ENCODE data around the gene TJAP1.

TJAP1 gene

GRCh38 chr6:43481075-43481474, 3.7 kb downstream of the TJAP1 start:
- H3K9me3 Mint-ChIP-seq: no peaks in the 10 kb centered on the region
- H3K4me3 Mint-ChIP-seq: no peak overlapping the region
- peaks cover 40% of the 10 kb centered on the region for H3K36me3 Mint-ChIP-seq (ENCODE audit: low read depth)
- intact Hi-C loops (cut with micrococcal nuclease): no loop called here
- H3K27me3 Mint-ChIP-seq: no peaks in the 10 kb centered on the region
- H3K4me1 Mint-ChIP-seq (ENCODE audit: low read depth): peaks cover 42% of the 10 kb centered on the region
- H3K27ac Mint-ChIP-seq: no peak overlapping the region

- intact Hi-C loops (cut with micrococcal nuclease): no loop called here
- Mint-ChIP-seq H3K36me3 (ENCODE audit: low read depth) (peaks cover 42% of the 10 kb centered on the region), H3K27ac (no peak overlapping the region), H3K9me3 (no peaks in the 10 kb centered on the region), H3K4me1 (ENCODE audit: low read depth) (peaks cover 40% of the 10 kb centered on the region), H3K27me3 (no peaks in the 10 kb centered on the region), H3K4me3 (no peak overlapping the region)
Measured at GRCh38 chr6:43481591-43482236, 4.3 kb downstream of the TJAP1 start.

GRCh38 chr6:43488667-43489276, 11.4 kb downstream of the TJAP1 start:
- Mint-ChIP-seq H3K36me3 (ENCODE audit: low read depth) (peaks cover 33% of the 10 kb centered on the region), H3K27ac (peak overlapping the region; percentile 20)
- intact Hi-C loops (cut with micrococcal nuclease): no loop called here

GRCh38 chr6:43489277-43490072, 12.1 kb downstream of the TJAP1 start:
- Mint-ChIP-seq H3K27ac (peak overlapping the region; percentile 20), H3K36me3 (ENCODE audit: low read depth) (peaks cover 38% of the 10 kb centered on the region), H3K4me3 (no peak overlapping the region), H3K4me1 (ENCODE audit: low read depth) (peaks cover 31% of the 10 kb centered on the region), H3K27me3 (no peaks in the 10 kb centered on the region), H3K9me3 (no peaks in the 10 kb centered on the region)
- intact Hi-C loops (cut with micrococcal nuclease): loop anchor here (10.0 kb wide), 1 partner anchor 135 kb away; no protein-coding TSS in a partner anchor

More at GRCh38 chr6:43488667-43489276, 11.4 kb downstream of the TJAP1 start:
- Mint-ChIP-seq H3K9me3 (no peaks in the 10 kb centered on the region), H3K27me3 (no peaks in the 10 kb centered on the region), H3K4me1 (ENCODE audit: low read depth) (peaks cover 24% of the 10 kb centered on the region), H3K4me3 (no peak overlapping the region)

- intact Hi-C loops (cut with micrococcal nuclease): loop anchor here (10.0 kb wide), 1 partner anchor 136 kb away; no protein-coding TSS in a partner anchor
- peaks cover 36% of the 10 kb centered on the region for H3K36me3 Mint-ChIP-seq (ENCODE audit: low read depth)
- no peak overlapping the region for H3K4me3 Mint-ChIP-seq
- H3K4me1 Mint-ChIP-seq (ENCODE audit: low read depth): peaks cover 41% of the 10 kb centered on the region
- H3K9me3 Mint-ChIP-seq: no peaks in the 10 kb centered on the region
- H3K27me3 Mint-ChIP-seq: no peaks in the 10 kb centered on the region
- H3K27ac Mint-ChIP-seq: no peak overlapping the region
Measured at GRCh38 chr6:43490523-43490939, 13.2 kb downstream of the TJAP1 start.

GRCh38 chr6:43491750-43492661, 14.6 kb downstream of the TJAP1 start:
- H3K27me3 Mint-ChIP-seq: no peaks in the 10 kb centered on the region
- peaks cover 35% of the 10 kb centered on the region for H3K36me3 Mint-ChIP-seq (ENCODE audit: low read depth)
- intact Hi-C loops (cut with micrococcal nuclease): loop anchor here (10.0 kb wide), 1 partner anchor 137 kb away; no protein-coding TSS in a partner anchor
- H3K4me3 Mint-ChIP-seq: no peak overlapping the region
- H3K27ac Mint-ChIP-seq: no peak overlapping the region
- H3K9me3 Mint-ChIP-seq: no peaks in the 10 kb centered on the region
- H3K4me1 Mint-ChIP-seq (ENCODE audit: low read depth): peaks cover 42% of the 10 kb centered on the region

GRCh38 chr6:43492673-43493072, 15.3 kb downstream of the TJAP1 start:
- H3K9me3 Mint-ChIP-seq: no peaks in the 10 kb centered on the region
- no peaks in the 10 kb centered on the region for H3K27me3 Mint-ChIP-seq
- peaks cover 42% of the 10 kb centered on the region for H3K4me1 Mint-ChIP-seq (ENCODE audit: low read depth)
- H3K4me3 Mint-ChIP-seq: no peak overlapping the region
- intact Hi-C loops (cut with micrococcal nuclease): loop anchor here (10.0 kb wide), 1 partner anchor 138 kb away; no protein-coding TSS in a partner anchor
- no peak overlapping the region for H3K27ac Mint-ChIP-seq
- peaks cover 40% of the 10 kb centered on the region for H3K36me3 Mint-ChIP-seq (ENCODE audit: low read depth)

- Mint-ChIP-seq H3K36me3 (ENCODE audit: low read depth) (peaks cover 40% of the 10 kb centered on the region), H3K4me1 (ENCODE audit: low read depth) (peaks cover 38% of the 10 kb centered on the region), H3K4me3 (no peak overlapping the region), H3K27me3 (no peaks in the 10 kb centered on the region), H3K9me3 (no peaks in the 10 kb centered on the region), H3K27ac (no peak overlapping the region)
- intact Hi-C loops (cut with micrococcal nuclease): loop anchor here (10.0 kb wide), 1 partner anchor 138 kb away; no protein-coding TSS in a partner anchor
Measured at GRCh38 chr6:43493230-43493629, 15.9 kb downstream of the TJAP1 start.

- Mint-ChIP-seq H3K36me3 (ENCODE audit: low read depth) (peaks cover 44% of the 10 kb centered on the region), H3K4me1 (ENCODE audit: low read depth) (peaks cover 32% of the 10 kb centered on the region), H3K27ac (no peak overlapping the region), H3K9me3 (no peaks in the 10 kb centered on the region), H3K4me3 (no peak overlapping the region), H3K27me3 (no peaks in the 10 kb centered on the region)
- intact Hi-C loops (cut with micrococcal nuclease): loop anchor here (10.0 kb wide), 1 partner anchor 139 kb away; no protein-coding TSS in a partner anchor
Measured at GRCh38 chr6:43493833-43494232, 16.5 kb downstream of the TJAP1 start.

GRCh38 chr6:43494321-43494720, 17.0 kb downstream of the TJAP1 start:
- H3K4me3 Mint-ChIP-seq: no peak overlapping the region
- no peaks in the 10 kb centered on the region for H3K9me3 Mint-ChIP-seq
- no peak overlapping the region for H3K27ac Mint-ChIP-seq
- peaks cover 48% of the 10 kb centered on the region for H3K36me3 Mint-ChIP-seq (ENCODE audit: low read depth)
- H3K4me1 Mint-ChIP-seq (ENCODE audit: low read depth): peaks cover 31% of the 10 kb centered on the region
- intact Hi-C loops (cut with micrococcal nuclease): loop anchor here (10.0 kb wide), 1 partner anchor 140 kb away; no protein-coding TSS in a partner anchor
- H3K27me3 Mint-ChIP-seq: no peaks in the 10 kb centered on the region

GRCh38 chr6:43494766-43495165, 17.4 kb downstream of the TJAP1 start:
- no peak overlapping the region for H3K4me3 Mint-ChIP-seq
- intact Hi-C loops (cut with micrococcal nuclease): loop anchor here (10.0 kb wide), 1 partner anchor 140 kb away; no protein-coding TSS in a partner anchor
- no peaks in the 10 kb centered on the region for H3K9me3 Mint-ChIP-seq
- H3K4me1 Mint-ChIP-seq (ENCODE audit: low read depth): peaks cover 31% of the 10 kb centered on the region
- peak overlapping the region; percentile 38 for H3K27ac Mint-ChIP-seq
- peaks cover 53% of the 10 kb centered on the region for H3K36me3 Mint-ChIP-seq (ENCODE audit: low read depth)
- no peaks in the 10 kb centered on the region for H3K27me3 Mint-ChIP-seq

GRCh38 chr6:43495409-43495941, 18.1 kb downstream of the TJAP1 start:
- H3K27me3 Mint-ChIP-seq: no peaks in the 10 kb centered on the region
- H3K27ac Mint-ChIP-seq: peak overlapping the region; percentile 38
- peaks cover 26% of the 10 kb centered on the region for H3K4me1 Mint-ChIP-seq (ENCODE audit: low read depth)
- H3K4me3 Mint-ChIP-seq: no peak overlapping the region
- H3K9me3 Mint-ChIP-seq: no peaks in the 10 kb centered on the region
- H3K36me3 Mint-ChIP-seq (ENCODE audit: low read depth): peaks cover 60% of the 10 kb centered on the region
- intact Hi-C loops (cut with micrococcal nuclease): loop anchor here (10.0 kb wide), 1 partner anchor 141 kb away; no protein-coding TSS in a partner anchor
